Retinal pigment epithelial cell (primary cell): ENCODE data around the gene PTGER4.
"Not testable (repeated sequence)": the region's sequence is repeated elsewhere in the genome, so short reads cannot be mapped to it uniquely, and the experiment has no call there.

Source experiments
- DNase-seq: peaks from one replicate; pipeline ENCODE4 v3.0.0-alpha.2; 2010; ENCODE audit warnings: low read depth
- H3K4me3 ChIP-seq: 2 replicates; pipeline ENCODE4 v1.5.1; 2011; ENCODE audit warnings: mild to moderate bottlenecking, low read length, control low read depth, moderate library complexity
- CTCF ChIP-seq: conservative IDR thresholded peaks from 2 replicates; pipeline ENCODE4 v1.5.1; 2011; ENCODE audit warnings: low read depth, low read length, control low read depth, inconsistent platforms

PTGER4 gene

GRCh38 chr5:40649463-40650030, 30.2 kb upstream of the PTGER4 start:
- no peak for DNase-seq
- TF ChIP-seq CTCF, result no peak
- no peak overlapping the region for H3K4me3 ChIP-seq

- H3K4me3 ChIP-seq, result no peak overlapping the region
- DNase-seq, result no peak
- TF ChIP-seq CTCF, result no peak
These were observed 28.5 kb upstream of the PTGER4 start for GRCh38 chr5:40651201-40651600.

- H3K4me3 ChIP-seq, result no peak overlapping the region
- no peak for DNase-seq
- TF ChIP-seq CTCF, result no peak
These were observed 27.1 kb upstream of the PTGER4 start for GRCh38 chr5:40652441-40653220.

- no peak for TF ChIP-seq CTCF
- no peak overlapping the region for H3K4me3 ChIP-seq
- DNase-seq, result no peak
These were observed 26.3 kb upstream of the PTGER4 start for GRCh38 chr5:40653221-40654022.

GRCh38 chr5:40654377-40654991, 25.2 kb upstream of the PTGER4 start:
- no peak overlapping the region for H3K4me3 ChIP-seq
- no peak for TF ChIP-seq CTCF
- DNase-seq, result no peak

- TF ChIP-seq CTCF, result no peak
- no peak for DNase-seq
- no peak overlapping the region for H3K4me3 ChIP-seq
These were observed 24.6 kb upstream of the PTGER4 start for GRCh38 chr5:40655138-40655537.

- DNase-seq, H3K4me3 ChIP-seq: not testable (repeated sequence)
These were observed 23.6 kb upstream of the PTGER4 start for GRCh38 chr5:40656091-40656490.
